Panc1 (cell line): ENCODE measurements around the gene ARHGAP45. TPM values are rescaled to one million over a fixed set of nuclear protein-coding genes. Genes with fewer than 3 reads are reported as not detected.

Experiments
- ATAC-seq: fragments of 200-7000 bp; cut with Tn5 transposase; 2 replicates; pipeline ENCODE4 v1.9.1; 2020; ENCODE audit warnings: mild to moderate bottlenecking, moderate library complexity
- BruUV-seq: library from RNA; stranded (reverse); fragments of 400-500 nt; replicated peaks from 2 replicates; lab custom pipeline; 2021; lab: Mats Ljungman, UMichigan
- CTCF ChIA-PET: fragments of 300-600 bp; sonication (Branson Sonifier 250); formaldehyde crosslinking; loops from one replicate; lab custom pipeline; 2022; ENCODE audit warnings: antibody characterized with exemption; lab: Charles Lee
- POLR2A ChIA-PET: fragments of 300-600 bp; sonication (Branson Sonifier 250); formaldehyde crosslinking; loops from one replicate; lab custom pipeline; 2022; ENCODE audit warnings: antibody characterized with exemption; lab: Charles Lee
- DNase-seq: peaks from one replicate; pipeline ENCODE4 v3.0.0-alpha.2; 2010; ENCODE audit warnings: low read depth, low spot score
- H3K27ac ChIP-seq: 2 replicates; pipeline ENCODE4 v1.5.1; 2011; ENCODE audit warnings: mild to moderate bottlenecking, low read length, inconsistent platforms
- H3K27me3 ChIP-seq: fragments of 200-500 bp; sonication (Bioruptor generic); 2 replicates; pipeline ENCODE4 v1.6.0; 2014; ENCODE audit warnings: low read length, inconsistent platforms; ENCODE audit not compliant: control insufficient read depth, insufficient read depth
- H3K36me3 ChIP-seq: fragments of 200-500 bp; sonication (Bioruptor generic); 2 replicates; pipeline ENCODE4 v1.5.1; 2014; ENCODE audit warnings: inconsistent platforms, mild to moderate bottlenecking, low read length, moderate library complexity; ENCODE audit not compliant: control insufficient read depth, insufficient read depth
- H3K4me1 ChIP-seq: 2 replicates; pipeline ENCODE4 v1.5.1; 2011; ENCODE audit warnings: inconsistent platforms, mild to moderate bottlenecking, low read length, moderate library complexity; ENCODE audit not compliant: control insufficient read depth, insufficient read depth
- H3K4me3 ChIP-seq, 2 experiments: 2 replicates each; pipeline ENCODE4 v1.5.1; 2011 to 2012; ENCODE audit warnings: low read depth in 2 of 2, low read length in 2 of 2, mild to moderate bottlenecking in 2 of 2, inconsistent platforms in 1 of 2, moderate library complexity in 1 of 2
- H3K9me3 ChIP-seq: fragments of 200-500 bp; sonication (Bioruptor generic); 2 replicates; pipeline ENCODE4 v1.5.1; 2014; ENCODE audit warnings: low read depth, mild to moderate bottlenecking, inconsistent platforms, low read length, moderate library complexity; ENCODE audit not compliant: control insufficient read depth, insufficient read depth
- CTCF ChIP-seq: fragments of 450-650 bp; IDR thresholded peaks from 2 replicates; pipeline ENCODE4 v1.5.1; 2017; ENCODE audit warnings: mild to moderate bottlenecking
- POLR2AphosphoS5 ChIP-seq: IDR thresholded peaks from 2 replicates; pipeline ENCODE4 v1.6.1; 2012; ENCODE audit warnings: mild to moderate bottlenecking, low read depth, low read length, moderate library complexity
- REST ChIP-seq, 2 experiments: IDR thresholded peaks; 2 replicates each; pipeline ENCODE4 v1.6.1; 2011 to 2012; ENCODE audit warnings: low read depth in 2 of 2, control low read depth in 1 of 2, low read length in 1 of 2, mild to moderate bottlenecking in 1 of 2, moderate library complexity in 1 of 2; ENCODE audit not compliant: insufficient read depth in 1 of 2
- SIN3A ChIP-seq: IDR thresholded peaks from 2 replicates; pipeline ENCODE4 v1.6.1; 2012; ENCODE audit warnings: low read depth, mild to moderate bottlenecking, low read length, moderate library complexity, borderline replicate concordance; ENCODE audit not compliant: insufficient read depth
- TCF7L2 ChIP-seq: IDR thresholded peaks from 2 replicates; pipeline ENCODE4 v1.6.1; 2011; ENCODE audit warnings: mild to moderate bottlenecking, low read depth, low read length, inconsistent platforms
- in situ Hi-C: cut with HindIII; loops from 2 replicates; pipeline ENCODE4 v1.10.0; 2016; ENCODE audit warnings: low sequenced_read_pairs, low pct_unique_long_range_greater_than_20kb
- intact Hi-C: fragments of 100-400 bp; cut with micrococcal nuclease; formaldehyde crosslinking; loops from one replicate; pipeline ENCODE4 v1.10.0; 2022; ENCODE audit not compliant: unreplicated experiment
- total RNA-seq: library from RNA; stranded (reverse); gene quantifications from one replicate; pipeline ENCODE4 v1.2.1, GENCODE V29; 2021; ENCODE audit not compliant: unreplicated experiment

Gene ARHGAP45
- total RNA-seq, 1 experiment from 2014 or later, result 27.8 TPM

- Histone ChIP-seq H3K4me1 (peaks cover 19% of the 10 kb centered on the region), H3K27ac (peak overlapping the region; percentile 92), H3K27me3 (no peaks in the 10 kb centered on the region), H3K36me3 (peaks cover 4% of the 10 kb centered on the region; the same call in 1 of the 2 replicates), H3K4me3 (peak overlapping the region; percentile 63 to 82), H3K9me3 (no peaks in the 10 kb centered on the region)
- TF ChIP-seq REST (IDR thresholded peaks at IDR 0.05; ENCODE audit: insufficient read depth in 1 of 2, low read depth in 2 of 2, low read length in 1 of 2) (no peak), POLR2AphosphoS5 (peak; percentile 50; the same call in 1 of the 2 replicates), SIN3A (no peak), TCF7L2 (no peak), CTCF (no peak)
- POLR2A ChIA-PET, result interaction anchor here (0.6 kb wide), 3 partner anchors 9 to 66 kb away, joined by 3 to 7 read pairs (median 4); no protein-coding TSS in a partner anchor
- intact Hi-C loops (no loop called here), in situ Hi-C loops (no loop called here)
- DNase-seq (peak; percentile 47), ATAC-seq (peak; percentile 76)
- no TSS peak for BruUV-seq
- CTCF ChIA-PET, result interaction anchor here (0.6 kb wide), 1 partner anchor 35 kb away, joined by 7 read pairs; no protein-coding TSS in a partner anchor
These were observed 24.9 kb upstream of the ARHGAP45 start for GRCh38 chr19:1041835-1042685.

- intact Hi-C loops, result no loop called here
- no TSS peak for BruUV-seq
- CTCF ChIA-PET, result interaction anchor here (0.6 kb wide), 1 partner anchor 34 kb away, joined by 7 read pairs; no protein-coding TSS in a partner anchor
These were observed 24.1 kb upstream of the ARHGAP45 start for GRCh38 chr19:1042689-1043511.

More at GRCh38 chr19:1042689-1043511, 24.1 kb upstream of the ARHGAP45 start:
- no peak for TF ChIP-seq CTCF
- TF ChIP-seq TCF7L2, result no peak
- no peak for TF ChIP-seq POLR2AphosphoS5
- no peak for TF ChIP-seq SIN3A
- TF ChIP-seq REST (IDR thresholded peaks at IDR 0.05; ENCODE audit: insufficient read depth in 1 of 2, low read depth in 2 of 2, low read length in 1 of 2), result no peak
- no peak for DNase-seq
- no peak for ATAC-seq
- Histone ChIP-seq H3K27ac (peak overlapping the region; percentile 92), H3K4me1 (peaks cover 19% of the 10 kb centered on the region), H3K9me3 (no peaks in the 10 kb centered on the region), H3K4me3 (peak overlapping the region; percentile 63 to 82), H3K36me3 (peaks cover 4% of the 10 kb centered on the region; the same call in 1 of the 2 replicates), H3K27me3 (no peaks in the 10 kb centered on the region)
- POLR2A ChIA-PET, result interaction anchor here (0.6 kb wide), 2 partner anchors 11 to 65 kb away, joined by 4 to 6 read pairs; no protein-coding TSS in a partner anchor
- in situ Hi-C loops, result no loop called here
